OCI-LY1 (cell line): ENCODE results near the gene TASP1.

Experiments
- H2AFZ ChIP-seq: fragments of 200-600 bp; sonication (generic), shearing (Covaris generic); 2 replicates; pipeline ENCODE4 v1.6.0; 2014; ENCODE audit warnings: antibody characterized with exemption, mild to moderate bottlenecking, low read length
- H3F3A ChIP-seq: fragments of 200-600 bp; sonication (generic), shearing (Covaris generic); 2 replicates; pipeline ENCODE4 v1.6.0; 2014; ENCODE audit warnings: mild to moderate bottlenecking, antibody characterized with exemption, low read length, moderate library complexity; ENCODE audit not compliant: insufficient read depth
- H3K27ac ChIP-seq: fragments of 200-600 bp; sonication (generic); 2 replicates; pipeline ENCODE4 v1.5.1; 2014; ENCODE audit warnings: low read length, mixed run types, mild to moderate bottlenecking, low read depth; ENCODE audit not compliant: poor library complexity, severe bottlenecking
- H3K27me3 ChIP-seq: fragments of 200-600 bp; sonication (generic); 2 replicates; pipeline ENCODE4 v1.6.0; 2014; ENCODE audit warnings: antibody characterized with exemption, mild to moderate bottlenecking, low read length, moderate library complexity; ENCODE audit not compliant: insufficient read depth
- H3K36me3 ChIP-seq: fragments of 200-600 bp; sonication (generic); 2 replicates; pipeline ENCODE4 v1.6.1; 2014; ENCODE audit warnings: mild to moderate bottlenecking, antibody characterized with exemption, low read length, moderate library complexity, mixed read lengths; ENCODE audit not compliant: insufficient read depth
- H3K4me1 ChIP-seq: fragments of 200-600 bp; sonication (generic); 2 replicates; pipeline ENCODE4 v1.5.1; 2014; ENCODE audit warnings: mild to moderate bottlenecking, low read length, moderate library complexity; ENCODE audit not compliant: insufficient read depth, severe bottlenecking
- H3K4me2 ChIP-seq: fragments of 200-600 bp; sonication (generic), shearing (Covaris generic); 2 replicates; pipeline ENCODE4 v1.6.1; 2014; ENCODE audit warnings: low read length
- H3K4me3 ChIP-seq: fragments of 200-600 bp; sonication (generic); 2 replicates; pipeline ENCODE4 v1.5.1; 2014; ENCODE audit warnings: low read length, low read depth, mild to moderate bottlenecking, mixed read lengths; ENCODE audit not compliant: poor library complexity, severe bottlenecking
- H3K79me2 ChIP-seq: fragments of 200-600 bp; shearing (Covaris generic); 2 replicates; pipeline ENCODE4 v1.6.1; 2016; ENCODE audit warnings: mixed run types, low read length, mixed read lengths; ENCODE audit not compliant: insufficient read depth
- H3K9ac ChIP-seq: fragments of 200-600 bp; sonication (generic), shearing (Covaris generic); 2 replicates; pipeline ENCODE4 v1.6.1; 2014; ENCODE audit warnings: mild to moderate bottlenecking, low read length, mixed read lengths
- H3K9me2 ChIP-seq: fragments of 200-600 bp; sonication (generic), shearing (Covaris generic); 2 replicates; pipeline ENCODE4 v1.6.1; 2014; ENCODE audit warnings: low read depth, mild to moderate bottlenecking, low read length, mixed read lengths
- H3K9me3 ChIP-seq: fragments of 200-600 bp; shearing (Covaris generic); 2 replicates; pipeline ENCODE4 v1.6.1; 2014; ENCODE audit warnings: low read length, mixed read lengths
- H4K20me1 ChIP-seq: fragments of 200-600 bp; sonication (generic), shearing (Covaris generic); 2 replicates; pipeline ENCODE4 v1.6.0; 2016; ENCODE audit warnings: mild to moderate bottlenecking, low read length; ENCODE audit not compliant: insufficient read depth
- CTCF ChIP-seq: fragments of 200-600 bp; sonication (generic), shearing (Covaris generic); IDR thresholded peaks from 2 replicates; pipeline ENCODE4 v1.5.1; 2017; ENCODE audit warnings: mild to moderate bottlenecking, antibody characterized with exemption, low read length, moderate library complexity, mixed read lengths
- EZH2 ChIP-seq: fragments of 200-600 bp; sonication (generic), shearing (Covaris generic); IDR thresholded peaks from 2 replicates; pipeline ENCODE4 v1.8.0; 2017; ENCODE audit warnings: borderline replicate concordance, mixed run types, mild to moderate bottlenecking, antibody characterized with exemption, low read length, moderate library complexity, mixed read lengths

Gene TASP1

GRCh38 chr20:13404293-13404692 is 234.4 kb downstream of the TASP1 start:
- no peaks in the 10 kb centered on the region for H3K9me2 ChIP-seq
- H3K27ac ChIP-seq = no peak overlapping the region
- H3K36me3 ChIP-seq = no peaks in the 10 kb centered on the region
- H3K79me2 ChIP-seq = no peaks in the 10 kb centered on the region
- no peak overlapping the region for H3K4me3 ChIP-seq
- H3K4me1 ChIP-seq = no peaks in the 10 kb centered on the region
- no peaks in the 10 kb centered on the region for H4K20me1 ChIP-seq
- H3K9me3 ChIP-seq = no peaks in the 10 kb centered on the region
- H2AFZ ChIP-seq = no peak overlapping the region
- no peak overlapping the region for H3K4me2 ChIP-seq
- TF ChIP-seq CTCF = no peak
- TF ChIP-seq EZH2 = no peak
- no peaks in the 10 kb centered on the region for H3K27me3 ChIP-seq
- H3F3A ChIP-seq = no peaks in the 10 kb centered on the region
- H3K9ac ChIP-seq = no peak overlapping the region

- no peaks in the 10 kb centered on the region for H3K27me3 ChIP-seq
- no peaks in the 10 kb centered on the region for H3F3A ChIP-seq
- no peak for TF ChIP-seq EZH2
- TF ChIP-seq CTCF = no peak
- H3K27ac ChIP-seq = no peak overlapping the region
- H4K20me1 ChIP-seq = no peaks in the 10 kb centered on the region
- H3K79me2 ChIP-seq = no peaks in the 10 kb centered on the region
- no peak overlapping the region for H2AFZ ChIP-seq
- no peaks in the 10 kb centered on the region for H3K9me2 ChIP-seq
- H3K4me2 ChIP-seq = no peak overlapping the region
- H3K4me1 ChIP-seq = no peaks in the 10 kb centered on the region
- no peaks in the 10 kb centered on the region for H3K9me3 ChIP-seq
- no peak overlapping the region for H3K4me3 ChIP-seq
- H3K9ac ChIP-seq = no peak overlapping the region
- H3K36me3 ChIP-seq = no peaks in the 10 kb centered on the region
These were observed 235.3 kb downstream of the TASP1 start for GRCh38 chr20:13403453-13403852.

- H3K27me3 ChIP-seq = no peaks in the 10 kb centered on the region
These were observed 235.7 kb downstream of the TASP1 start for GRCh38 chr20:13402986-13403385.

More at GRCh38 chr20:13402986-13403385, 235.7 kb downstream of the TASP1 start:
- Histone ChIP-seq H3F3A (no peaks in the 10 kb centered on the region), H3K27ac (no peak overlapping the region), H3K9ac (no peak overlapping the region), H3K79me2 (no peaks in the 10 kb centered on the region), H4K20me1 (no peaks in the 10 kb centered on the region), H2AFZ (no peak overlapping the region), H3K4me1 (no peaks in the 10 kb centered on the region), H3K36me3 (no peaks in the 10 kb centered on the region), H3K4me2 (no peak overlapping the region), H3K4me3 (no peak overlapping the region), H3K9me3 (no peaks in the 10 kb centered on the region), H3K9me2 (no peaks in the 10 kb centered on the region)
- TF ChIP-seq EZH2 = no peak
- no peak for TF ChIP-seq CTCF
